Testis (tissue), 3 donors: ENCODE measurements around the gene C4orf46. TPM values are rescaled to one million over a fixed set of nuclear protein-coding genes. Genes with fewer than 3 reads are reported as not detected.
"Not testable (repeated sequence)": the region's sequence is repeated elsewhere in the genome, so short reads cannot be mapped to it uniquely, and the experiment has no call there.

Experiments used
- DNase-seq: peaks from one replicate; pipeline ENCODE4 v3.0.0-alpha.2; 2019
- H3K27ac ChIP-seq, 2 donors: fragments of 200-600 bp; sonication (generic); one replicate each; pipeline ENCODE4 v1.5.1; 2019
- H3K27me3 ChIP-seq: fragments of 200-600 bp; sonication (generic); one replicate; pipeline ENCODE4 v1.5.1; 2019
- H3K36me3 ChIP-seq: fragments of 200-600 bp; sonication (generic); one replicate; pipeline ENCODE4 v1.5.1; 2017; ENCODE audit warnings: low read depth; ENCODE audit errors: missing control alignments
- H3K4me1 ChIP-seq: fragments of 200-600 bp; sonication (generic); one replicate; pipeline ENCODE4 v1.5.1; 2019
- H3K4me3 ChIP-seq, 2 donors: fragments of 200-600 bp; sonication (generic); one replicate each; pipeline ENCODE4 v1.5.1; 2017 to 2019
- H3K9me3 ChIP-seq: fragments of 200-600 bp; sonication (generic); one replicate; pipeline ENCODE4 v1.5.1; 2017
- CTCF ChIP-seq, 3 experiments: fragments of 450-650 bp in 2 of 3; fragments of 200-600 bp in 1 of 3; sonication (generic) in 1 of 3; IDR thresholded peaks; one replicate each; pipeline ENCODE4 v1.5.1; 2016 to 2019; ENCODE audit warnings: antibody characterized with exemption in 3 of 3, mild to moderate bottlenecking in 2 of 3, moderate library complexity in 1 of 3
- POLR2A ChIP-seq: fragments of 450-650 bp; IDR thresholded peaks from one replicate; pipeline ENCODE4 v1.6.1; 2017; ENCODE audit warnings: antibody characterized with exemption, mild to moderate bottlenecking, moderate library complexity
- WGBS, 2 donors: methylation state at CpG; one replicate each; pipeline ENCODE4 v1.1.5; 2018; 5-methylcytosine and 5-hydroxymethylcytosine counted together
- intact Hi-C: fragments of 100-400 bp; cut with DNase I; formaldehyde crosslinking; loops from one replicate; pipeline ENCODE4 v1.15.1; 2023; ENCODE audit warnings: low total_unique reads
- polyA plus RNA-seq: library from polyadenylated mRNA; stranded (reverse); fragments of 350-450 nt; fragmentation: Illumina TruSeq; extraction: RNeasy Lipid Tissue Mini Kit (QIAGEN cat#74804); gene quantifications from one replicate; pipeline ENCODE4 v1.2.3, GENCODE V29; 2014; ENCODE audit warnings: low read depth, low replicate concordance; ENCODE audit not compliant: insufficient read depth
- total RNA-seq, 2 donors: library from RNA; depleted of rRNA; stranded (reverse); fragments of >200 nt; gene quantifications; one replicate each; pipeline ENCODE4 v1.2.3, GENCODE V29; 2016

C4orf46 gene
- total and polyA plus RNA-seq, 3 donors from 2014 or later, result 14.7 to 36.0 (median 20.2) TPM

- Histone ChIP-seq H3K4me3 (no peak overlapping the region), H3K27ac (no peak overlapping the region), H3K36me3 (no peaks in the 10 kb centered on the region), H3K9me3 (no peaks in the 10 kb centered on the region), H3K4me1 (peaks cover 5% of the 10 kb centered on the region), H3K27me3 (no peaks in the 10 kb centered on the region)
- TF ChIP-seq CTCF (IDR thresholded peaks at IDR 0.05), result no peak
- TF ChIP-seq POLR2A, result no peak
- 66 to 76% methylated on average over 7 of the region's 7 CpGs for WGBS, 2 donors
- no peak for DNase-seq
- intact Hi-C loops, result no loop called here
Measured at GRCh38 chr4:158669310-158669709, 2.4 kb downstream of the C4orf46 start.

GRCh38 chr4:158667651-158668198 is 4.0 kb downstream of the C4orf46 start:
- H3K9me3 ChIP-seq, result no peaks in the 10 kb centered on the region
- H3K27ac ChIP-seq, result no peak overlapping the region
- TF ChIP-seq CTCF (IDR thresholded peaks at IDR 0.05) (peak in 1 of 3 experiments; percentile 44), POLR2A (no peak)
- intact Hi-C loops, result no loop called here
- no peak overlapping the region for H3K4me3 ChIP-seq
- peaks cover under 1% of the 10 kb centered on the region for H3K4me1 ChIP-seq
- H3K36me3 ChIP-seq, result no peaks in the 10 kb centered on the region
- no peak for DNase-seq
- WGBS, 2 donors, result 81 to 85% methylated on average over 3 of the region's 3 CpGs
- no peaks in the 10 kb centered on the region for H3K27me3 ChIP-seq

GRCh38 chr4:158666892-158667291 is 4.8 kb downstream of the C4orf46 start:
- TF ChIP-seq POLR2A, result no peak
- TF ChIP-seq CTCF (IDR thresholded peaks at IDR 0.05), result no peak
- Histone ChIP-seq H3K36me3 (no peaks in the 10 kb centered on the region), H3K4me3 (no peak overlapping the region), H3K4me1 (no peaks in the 10 kb centered on the region), H3K27me3 (no peaks in the 10 kb centered on the region), H3K9me3 (no peaks in the 10 kb centered on the region), H3K27ac (no peak overlapping the region)
- no peak for DNase-seq
- 90 to 95% methylated on average over 2 of the region's 2 CpGs for WGBS, 2 donors
- intact Hi-C loops, result no loop called here

- Histone ChIP-seq H3K4me3 (no peak overlapping the region), H3K4me1 (no peaks in the 10 kb centered on the region), H3K27ac (no peak overlapping the region), H3K27me3 (no peaks in the 10 kb centered on the region), H3K36me3 (no peaks in the 10 kb centered on the region), H3K9me3 (no peaks in the 10 kb centered on the region)
- intact Hi-C loops, result no loop called here
- no peak for TF ChIP-seq CTCF (IDR thresholded peaks at IDR 0.05)
- TF ChIP-seq POLR2A, result no peak
- 97 to 100% methylated on average over 1 to 13 of the region's 18 CpGs for WGBS, 2 donors
- DNase-seq, result no peak
Measured at GRCh38 chr4:158664806-158665205, 6.9 kb downstream of the C4orf46 start.

GRCh38 chr4:158663707-158664625 is 7.7 kb downstream of the C4orf46 start:
- 78 to 84% methylated on average over 8 of the region's 8 CpGs for WGBS, 2 donors
- H3K27ac ChIP-seq, H3K36me3 ChIP-seq, DNase-seq, H3K9me3 ChIP-seq, H3K27me3 ChIP-seq, H3K4me3 ChIP-seq, intact Hi-C loops, H3K4me1 ChIP-seq: not testable (repeated sequence)

GRCh38 chr4:158663255-158663654 is 8.4 kb downstream of the C4orf46 start:
- intact Hi-C loops, DNase-seq, H3K9me3 ChIP-seq, H3K36me3 ChIP-seq, H3K4me1 ChIP-seq, H3K27ac ChIP-seq, H3K4me3 ChIP-seq, H3K27me3 ChIP-seq: not testable (repeated sequence)
- WGBS, 2 donors, result 68 to 79% methylated on average over 4 of the region's 4 CpGs
